ENCODE data around the gene SLC24A1. TPM values are rescaled to one million over a fixed set of nuclear protein-coding genes. Genes with fewer than 3 reads are reported as not detected.

SLC24A1 gene
- polyA plus RNA-seq = 2.9 to 4.0 TPM (median 4.0 TPM) in 3 replicates
- polyA plus RNA-seq (2011; ENCODE audit: low read depth) = 3.3 TPM
- polyA plus RNA-seq (2011; cell fraction: cytosol; rRNA removed) = 2.8 and 3.2 TPM in 2 replicates
- 7.8 and 8.2 TPM in 2 replicates for polyA plus RNA-seq (2011; cell fraction: nucleus; rRNA removed)
- polyA plus RNA-seq (2012; ENCODE audit: low replicate concordance) = 3.7 and 5.3 TPM in 2 replicates
- polyA minus RNA-seq = 4.2 to 9.2 TPM (median 8.2 TPM) in 3 replicates
- 2.3 TPM for polyA minus RNA-seq (2011; cell fraction: cytosol; rRNA and poly(A)+ RNA removed)
- 5.6 and 6.7 TPM in 2 replicates for polyA minus RNA-seq (2011; cell fraction: nucleus; rRNA and poly(A)+ RNA removed)

- dilution Hi-C loops (cut with MboI; ENCODE audit: extremely low pct_ligation_motif_present, low sequenced_read_pairs) = no loop called here
- FAIRE-seq = no peak
Measured at GRCh38 chr15:65621638-65622037, at the start of gene SLC24A1. Gene SLC24A1 (plus strand): TSS chr15:65621938. CDS start chr15:65624081, 2,143 bp downstream.

DNA sequence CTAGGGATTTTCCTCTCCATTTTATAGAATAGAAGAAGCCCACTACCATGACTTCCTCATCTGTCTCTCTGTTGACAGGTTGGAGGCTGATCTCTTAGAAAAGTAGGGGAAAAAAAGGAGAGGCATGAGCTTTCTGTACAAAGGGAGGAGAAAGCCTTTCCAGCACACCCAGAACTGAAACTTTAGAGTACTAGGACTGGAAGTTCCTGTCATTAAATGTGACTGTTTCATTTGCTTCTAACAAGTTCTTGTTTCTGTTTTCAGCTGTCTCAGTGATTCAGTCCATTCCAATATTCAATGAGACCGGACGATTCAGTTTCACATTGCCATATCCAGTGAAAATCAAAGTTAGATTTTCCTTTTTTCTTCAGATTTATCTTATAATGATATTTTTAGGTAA lies 49.8 kb upstream of the SLC24A1 start:
- Histone ChIP-seq H2AFZ (ENCODE audit: control insufficient read depth, low read length) (no peak overlapping the region), H3K4me1 (ENCODE audit: control insufficient read depth, extremely low read depth, insufficient read depth, low read length) (peaks cover 9% of the 10 kb centered on the region), H3K79me2 (ENCODE audit: control insufficient read depth, insufficient read depth, low read length) (no peaks in the 10 kb centered on the region), H3K9me1 (ENCODE audit: control insufficient read depth, extremely low read depth, insufficient read depth, low read length) (no peaks in the 10 kb centered on the region), H3K4me2 (ENCODE audit: control insufficient read depth, extremely low read depth, insufficient read depth, low read depth, low read length) (no peak overlapping the region), H3K4me3 (ENCODE audit: control insufficient read depth in 2 of 3, extremely low read depth in 1 of 3, insufficient read depth in 2 of 3, low read depth in 1 of 3, low read length in 3 of 3) (no peak overlapping the region), H3K9ac (ENCODE audit: control insufficient read depth, extremely low read depth, insufficient read depth, low read length) (no peak overlapping the region), H3K27ac (ENCODE audit: control insufficient read depth, insufficient read depth, low read length) (no peak overlapping the region), H4K20me1 (ENCODE audit: control insufficient read depth, extremely low read depth, insufficient read depth, low read length) (no peaks in the 10 kb centered on the region), H3K27me3 (ENCODE audit: control insufficient read depth, extremely low read depth, insufficient read depth, low read length) (no peaks in the 10 kb centered on the region), H3K9me3 (ENCODE audit: control insufficient read depth, low read depth, low read length) (no peaks in the 10 kb centered on the region), H3K36me3 (ENCODE audit: control insufficient read depth in 2 of 2, extremely low read depth in 1 of 2, insufficient read depth in 2 of 2, low read length in 2 of 2) (peaks cover 7 to 8% of the 10 kb centered on the region in 2 experiments)
- FAIRE-seq (no peak), DNase-seq (ENCODE audit: low read depth, low spot score) (no peak)
- dilution Hi-C loops (cut with MboI; ENCODE audit: extremely low pct_ligation_motif_present, low sequenced_read_pairs) = no loop called here
- TF ChIP-seq, protein P1, sequence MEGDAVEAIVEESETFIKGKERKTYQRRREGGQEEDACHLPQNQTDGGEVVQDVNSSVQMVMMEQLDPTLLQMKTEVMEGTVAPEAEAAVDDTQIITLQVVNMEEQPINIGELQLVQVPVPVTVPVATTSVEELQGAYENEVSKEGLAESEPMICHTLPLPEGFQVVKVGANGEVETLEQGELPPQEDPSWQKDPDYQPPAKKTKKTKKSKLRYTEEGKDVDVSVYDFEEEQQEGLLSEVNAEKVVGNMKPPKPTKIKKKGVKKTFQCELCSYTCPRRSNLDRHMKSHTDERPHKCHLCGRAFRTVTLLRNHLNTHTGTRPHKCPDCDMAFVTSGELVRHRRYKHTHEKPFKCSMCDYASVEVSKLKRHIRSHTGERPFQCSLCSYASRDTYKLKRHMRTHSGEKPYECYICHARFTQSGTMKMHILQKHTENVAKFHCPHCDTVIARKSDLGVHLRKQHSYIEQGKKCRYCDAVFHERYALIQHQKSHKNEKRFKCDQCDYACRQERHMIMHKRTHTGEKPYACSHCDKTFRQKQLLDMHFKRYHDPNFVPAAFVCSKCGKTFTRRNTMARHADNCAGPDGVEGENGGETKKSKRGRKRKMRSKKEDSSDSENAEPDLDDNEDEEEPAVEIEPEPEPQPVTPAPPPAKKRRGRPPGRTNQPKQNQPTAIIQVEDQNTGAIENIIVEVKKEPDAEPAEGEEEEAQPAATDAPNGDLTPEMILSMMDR (optimal IDR thresholded peaks at IDR 0.05 in 1 of 3, IDR thresholded peaks at IDR 0.05 in 1 of 3, conservative IDR thresholded peaks at IDR 0.05 in 1 of 3; ENCODE audit: extremely low read depth in 1 of 3, insufficient read depth in 2 of 3, low read length in 3 of 3) = no peak

More at GRCh38 chr15:65621638-65622037, at the start of gene SLC24A1:
- Histone ChIP-seq H3K4me3 (ENCODE audit: control insufficient read depth in 2 of 3, extremely low read depth in 1 of 3, insufficient read depth in 2 of 3, low read depth in 1 of 3, low read length in 3 of 3) (no peak within 1 kb of the TSS), H3K79me2 (ENCODE audit: control insufficient read depth, insufficient read depth, low read length) (no peaks in the 10 kb centered on the region), H3K4me1 (ENCODE audit: control insufficient read depth, extremely low read depth, insufficient read depth, low read length) (no peaks in the 10 kb centered on the region), H3K9me3 (ENCODE audit: control insufficient read depth, low read depth, low read length) (no peaks in the 10 kb centered on the region), H3K27me3 (ENCODE audit: control insufficient read depth, extremely low read depth, insufficient read depth, low read length) (no peaks in the 10 kb centered on the region), H3K27ac (ENCODE audit: control insufficient read depth, insufficient read depth, low read length) (no peak within 1 kb of the TSS), H3K9ac (ENCODE audit: control insufficient read depth, extremely low read depth, insufficient read depth, low read length) (no peak within 1 kb of the TSS), H3K9me1 (ENCODE audit: control insufficient read depth, extremely low read depth, insufficient read depth, low read length) (no peaks in the 10 kb centered on the region), H3K4me2 (ENCODE audit: control insufficient read depth, extremely low read depth, insufficient read depth, low read depth, low read length) (no peak within 1 kb of the TSS), H3K36me3 (ENCODE audit: control insufficient read depth in 2 of 2, extremely low read depth in 1 of 2, insufficient read depth in 2 of 2, low read length in 2 of 2) (peaks cover 4% of the 10 kb centered on the region in 2 experiments), H2AFZ (ENCODE audit: control insufficient read depth, low read length) (no peak within 1 kb of the TSS), H4K20me1 (ENCODE audit: control insufficient read depth, extremely low read depth, insufficient read depth, low read length) (no peaks in the 10 kb centered on the region)
- DNase-seq (ENCODE audit: low read depth, low spot score) = no peak
- TF ChIP-seq, protein P1 (optimal IDR thresholded peaks at IDR 0.05 in 1 of 3, IDR thresholded peaks at IDR 0.05 in 1 of 3, conservative IDR thresholded peaks at IDR 0.05 in 1 of 3; ENCODE audit: extremely low read depth in 1 of 3, insufficient read depth in 2 of 3, low read length in 3 of 3) = no peak
- TF ChIP-seq EZH2 (IDR thresholded peaks at IDR 0.05; ENCODE audit: low read length) = no peak

Measured in keratinocyte (primary cell).